OCI-LY7 (cell line): ENCODE data around the gene OXTR. TPM values are rescaled to one million over a fixed set of nuclear protein-coding genes. Genes with fewer than 3 reads are reported as not detected.

Source experiments
- BruUV-seq: library from RNA; stranded (reverse); fragments of 400-500 nt; replicated peaks from 2 replicates; lab custom pipeline; 2021; lab: Mats Ljungman, UMichigan
- CTCF ChIA-PET: fragments of 300-600 bp; sonication (Branson Sonifier 250); formaldehyde crosslinking; loops from one replicate; lab custom pipeline; 2022; ENCODE audit warnings: antibody characterized with exemption; ENCODE audit not compliant: unreplicated experiment; lab: Charles Lee
- POLR2A ChIA-PET: fragments of 300-600 bp; sonication (Branson Sonifier 250); formaldehyde crosslinking; loops from one replicate; lab custom pipeline; 2022; ENCODE audit warnings: antibody characterized with exemption; lab: Charles Lee
- DNase-seq: peaks from one replicate; pipeline ENCODE4 v3.0.0-alpha.2; 2015; ENCODE audit warnings: low spot score
- H2AFZ ChIP-seq: fragments of 200-600 bp; sonication (generic), shearing (Covaris generic); 2 replicates; pipeline ENCODE4 v1.6.1; 2014; ENCODE audit warnings: mild to moderate bottlenecking, antibody characterized with exemption, low read length, moderate library complexity
- H3K27ac ChIP-seq: fragments of 200-600 bp; sonication (generic); 2 replicates; pipeline ENCODE4 v1.5.1; 2014; ENCODE audit warnings: mixed run types, low read depth, mild to moderate bottlenecking, moderate library complexity, low read length, inconsistent platforms; ENCODE audit not compliant: poor library complexity, severe bottlenecking
- H3K36me3 ChIP-seq: fragments of 200-600 bp; sonication (generic); 2 replicates; pipeline ENCODE4 v1.6.1; 2014; ENCODE audit warnings: mild to moderate bottlenecking, antibody characterized with exemption, low read length, moderate library complexity, mixed read lengths; ENCODE audit not compliant: insufficient read depth
- H3K4me1 ChIP-seq: fragments of 200-600 bp; sonication (generic); 2 replicates; pipeline ENCODE4 v1.5.1; 2014; ENCODE audit warnings: mild to moderate bottlenecking, low read length; ENCODE audit not compliant: insufficient read depth, poor library complexity, severe bottlenecking
- H3K4me2 ChIP-seq: fragments of 200-600 bp; sonication (generic); 2 replicates; pipeline ENCODE4 v1.6.1; 2014; ENCODE audit warnings: mild to moderate bottlenecking, low read length
- H3K4me3 ChIP-seq: fragments of 200-600 bp; sonication (generic); 2 replicates; pipeline ENCODE4 v1.5.1; 2014; ENCODE audit warnings: mild to moderate bottlenecking, low read depth, low read length; ENCODE audit not compliant: poor library complexity, severe bottlenecking
- H3K79me2 ChIP-seq: fragments of 200-600 bp; sonication (generic); 2 replicates; pipeline ENCODE4 v1.6.1; 2016; ENCODE audit warnings: low read depth, mild to moderate bottlenecking, low read length, moderate library complexity, mixed read lengths; ENCODE audit not compliant: insufficient read depth
- H3K9me2 ChIP-seq: fragments of 200-600 bp; sonication (generic); 2 replicates; pipeline ENCODE4 v1.6.1; 2016; ENCODE audit warnings: mild to moderate bottlenecking, low read length, mixed read lengths; ENCODE audit not compliant: insufficient read depth
- H3K9me3 ChIP-seq: fragments of 200-600 bp; sonication (generic); 2 replicates; pipeline ENCODE4 v1.6.1; 2014; ENCODE audit warnings: mild to moderate bottlenecking, mixed run types, low read length, mixed read lengths
- H4K20me1 ChIP-seq: fragments of 200-600 bp; sonication (generic); 2 replicates; pipeline ENCODE4 v1.6.1; 2014; ENCODE audit warnings: mild to moderate bottlenecking, antibody characterized with exemption, low read length, moderate library complexity, mixed read lengths; ENCODE audit not compliant: insufficient read depth
- EZH2phosphoT487 ChIP-seq: fragments of 200-600 bp; sonication (generic); IDR thresholded peaks from 2 replicates; pipeline ENCODE4 v1.6.1; 2018; ENCODE audit warnings: low read depth, borderline replicate concordance, mild to moderate bottlenecking, mixed run types, antibody characterized with exemption, low read length, moderate library complexity, mixed read lengths
- intact Hi-C: fragments of 100-400 bp; cut with micrococcal nuclease; formaldehyde crosslinking; loops from one replicate; pipeline ENCODE4 v1.10.0; 2022; ENCODE audit not compliant: unreplicated experiment
- total RNA-seq, 2 experiments: library from RNA; depleted of rRNA in 1 of 2; stranded (reverse); fragments of >200 nt in 1 of 2; shearing (Covaris generic) in 1 of 2; gene quantifications; 2 replicates each; pipeline ENCODE4 v1.2.3, GENCODE V29; 2014 to 2022
- TF ChIP-seq, protein P1 (sequence below): fragments of 200-600 bp; sonication (generic); conservative IDR thresholded peaks from 2 replicates; pipeline ENCODE4 v1.5.1; 2014; ENCODE audit warnings: mild to moderate bottlenecking, antibody characterized with exemption, low read length, moderate library complexity, mixed read lengths

The OXTR gene
- total RNA-seq, 2 experiments from 2014 or later: 0.82 to 2.0 TPM

DNA sequence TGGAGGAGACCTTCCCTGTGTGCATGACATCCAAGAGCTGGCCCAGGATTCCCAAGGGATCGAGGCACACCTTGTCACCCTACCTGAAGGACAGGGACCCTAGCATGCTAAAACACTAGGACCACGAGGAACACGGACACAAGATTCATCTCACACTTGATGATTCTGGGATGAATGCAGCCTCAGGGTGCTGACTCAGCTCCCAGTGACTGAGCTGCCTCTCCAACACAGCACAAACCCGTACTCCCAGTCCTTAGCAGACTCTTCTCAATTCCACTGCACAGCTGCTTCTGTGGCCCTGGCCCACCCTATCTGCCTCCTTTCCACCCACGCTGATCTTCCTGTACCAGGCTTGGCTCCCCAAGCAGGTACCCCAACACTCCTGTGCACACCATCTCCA, 9.1 kb upstream of the OXTR start:
- H3K4me2 ChIP-seq: no peak overlapping the region
- no peak overlapping the region for H3K4me3 ChIP-seq
- CTCF ChIA-PET: no interaction called here
- H3K27ac ChIP-seq: no peak overlapping the region
- TF ChIP-seq, protein P1, sequence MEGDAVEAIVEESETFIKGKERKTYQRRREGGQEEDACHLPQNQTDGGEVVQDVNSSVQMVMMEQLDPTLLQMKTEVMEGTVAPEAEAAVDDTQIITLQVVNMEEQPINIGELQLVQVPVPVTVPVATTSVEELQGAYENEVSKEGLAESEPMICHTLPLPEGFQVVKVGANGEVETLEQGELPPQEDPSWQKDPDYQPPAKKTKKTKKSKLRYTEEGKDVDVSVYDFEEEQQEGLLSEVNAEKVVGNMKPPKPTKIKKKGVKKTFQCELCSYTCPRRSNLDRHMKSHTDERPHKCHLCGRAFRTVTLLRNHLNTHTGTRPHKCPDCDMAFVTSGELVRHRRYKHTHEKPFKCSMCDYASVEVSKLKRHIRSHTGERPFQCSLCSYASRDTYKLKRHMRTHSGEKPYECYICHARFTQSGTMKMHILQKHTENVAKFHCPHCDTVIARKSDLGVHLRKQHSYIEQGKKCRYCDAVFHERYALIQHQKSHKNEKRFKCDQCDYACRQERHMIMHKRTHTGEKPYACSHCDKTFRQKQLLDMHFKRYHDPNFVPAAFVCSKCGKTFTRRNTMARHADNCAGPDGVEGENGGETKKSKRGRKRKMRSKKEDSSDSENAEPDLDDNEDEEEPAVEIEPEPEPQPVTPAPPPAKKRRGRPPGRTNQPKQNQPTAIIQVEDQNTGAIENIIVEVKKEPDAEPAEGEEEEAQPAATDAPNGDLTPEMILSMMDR: no peak
- no peak for TF ChIP-seq EZH2phosphoT487
- peaks cover 8% of the 10 kb centered on the region for H3K4me1 ChIP-seq
- no peak for DNase-seq
- no peaks in the 10 kb centered on the region for H4K20me1 ChIP-seq
- no peak overlapping the region for H2AFZ ChIP-seq
- no peaks in the 10 kb centered on the region for H3K36me3 ChIP-seq
- no TSS peak for BruUV-seq
- POLR2A ChIA-PET: no interaction called here
- intact Hi-C loops: no loop called here
- H3K9me2 ChIP-seq: no peaks in the 10 kb centered on the region
- H3K79me2 ChIP-seq: no peaks in the 10 kb centered on the region
- H3K9me3 ChIP-seq: no peaks in the 10 kb centered on the region

DNA sequence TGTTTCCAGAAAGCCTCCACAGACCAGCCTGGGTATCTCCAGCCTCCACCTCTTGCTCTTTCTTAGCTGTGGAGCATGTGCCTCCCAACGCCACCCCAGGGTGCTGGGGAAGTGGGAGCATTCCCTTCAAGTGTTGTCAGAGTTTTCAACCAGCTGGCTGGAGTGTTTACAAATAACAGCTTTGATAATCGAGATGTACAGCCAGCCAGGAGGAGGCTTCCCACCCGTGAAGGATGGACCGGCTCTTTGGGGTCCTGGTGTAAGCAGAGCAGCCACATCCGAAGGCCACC, 8.5 kb upstream of the OXTR start:
- TF ChIP-seq, protein P1: no peak
- no peak for TF ChIP-seq EZH2phosphoT487
- BruUV-seq: no TSS peak

DNA sequence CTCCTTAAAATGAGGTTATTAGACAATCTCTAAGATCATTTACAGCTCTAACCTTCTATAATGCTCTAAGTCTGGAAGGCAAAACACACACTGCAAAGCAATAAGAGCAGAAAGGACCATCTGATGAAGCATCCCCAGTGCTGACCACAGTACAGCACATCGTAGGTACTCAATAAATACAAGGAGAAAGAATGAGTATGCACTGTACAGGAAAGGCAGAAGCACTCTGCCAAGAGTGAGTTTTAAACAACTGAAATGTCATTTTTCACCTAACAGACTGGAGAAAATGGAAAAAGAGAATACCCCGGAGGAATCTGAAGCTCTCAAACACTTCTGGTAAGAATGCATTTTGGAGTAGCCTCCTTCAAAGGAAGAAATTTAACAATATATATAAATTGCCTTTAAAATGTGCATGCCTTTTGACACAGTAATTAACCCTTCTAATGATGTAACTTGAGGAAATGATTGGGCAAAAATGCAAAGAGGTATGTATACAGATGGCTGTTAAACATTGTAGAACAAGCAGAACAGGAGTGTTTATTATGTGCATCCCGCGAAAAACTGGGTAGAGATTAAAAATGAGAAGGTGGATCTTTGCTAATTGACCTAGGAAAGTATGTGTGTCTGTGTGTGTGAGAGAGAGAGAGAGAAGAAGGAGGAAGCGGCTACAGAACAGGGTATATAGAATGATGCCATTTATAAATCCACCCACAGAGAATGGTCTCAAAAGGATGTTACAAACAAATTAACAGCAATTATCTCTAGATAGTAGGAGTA, 8.0 kb upstream of the OXTR start:
- Histone ChIP-seq H3K4me2 (no peak overlapping the region), H3K27ac (no peak overlapping the region), H3K4me1 (peaks cover 8% of the 10 kb centered on the region), H4K20me1 (no peaks in the 10 kb centered on the region), H3K4me3 (no peak overlapping the region), H3K36me3 (no peaks in the 10 kb centered on the region), H3K9me3 (no peaks in the 10 kb centered on the region), H3K79me2 (no peaks in the 10 kb centered on the region), H3K9me2 (no peaks in the 10 kb centered on the region), H2AFZ (no peak overlapping the region)
- POLR2A ChIA-PET: no interaction called here
- no peak for DNase-seq
- no TSS peak for BruUV-seq
- intact Hi-C loops: no loop called here
- TF ChIP-seq, protein P1: no peak
- no peak for TF ChIP-seq EZH2phosphoT487
- CTCF ChIA-PET: no interaction called here

More for the DNA sequence above, 8.5 kb upstream of the OXTR start:
- Histone ChIP-seq H3K4me2 (no peak overlapping the region), H3K4me3 (no peak overlapping the region), H3K4me1 (peaks cover 8% of the 10 kb centered on the region), H4K20me1 (no peaks in the 10 kb centered on the region), H2AFZ (no peak overlapping the region), H3K27ac (no peak overlapping the region), H3K9me2 (no peaks in the 10 kb centered on the region), H3K9me3 (no peaks in the 10 kb centered on the region), H3K79me2 (no peaks in the 10 kb centered on the region), H3K36me3 (no peaks in the 10 kb centered on the region)
- DNase-seq: no peak
- intact Hi-C loops: no loop called here
- POLR2A ChIA-PET: no interaction called here
- CTCF ChIA-PET: no interaction called here
